Omental fat pad (tissue), 4 donors: ENCODE data around the gene C15orf61. TPM values are rescaled to one million over a fixed set of nuclear protein-coding genes. Genes with fewer than 3 reads are reported as not detected.

Experiments
- ATAC-seq: fragments of 150-250 bp; one replicate; pipeline ENCODE4 v1.9.1; 2016; ENCODE audit warnings: mild to moderate bottlenecking, moderate library complexity; ENCODE audit not compliant: low FRiP score
- DNase-seq: peaks from one replicate; pipeline ENCODE4 v3.0.0-alpha.2; 2019; ENCODE audit warnings: low spot score
- CTCF ChIP-seq, 3 donors: fragments of 450-650 bp; IDR thresholded peaks; one replicate each; pipeline ENCODE4 v1.5.1; 2016 to 2017; ENCODE audit warnings: antibody characterized with exemption in 3 of 3, mild to moderate bottlenecking in 3 of 3, moderate library complexity in 2 of 3
- total RNA-seq, 4 donors: library from RNA; depleted of rRNA; stranded (reverse); fragments of >200 nt; gene quantifications; one replicate each; pipeline ENCODE4 v1.1.0, GENCODE V29; 2016

C15orf61 gene
- total RNA-seq, 4 donors from 2014 or later: 3.8 to 12.1 (median 6.3) TPM

DNA sequence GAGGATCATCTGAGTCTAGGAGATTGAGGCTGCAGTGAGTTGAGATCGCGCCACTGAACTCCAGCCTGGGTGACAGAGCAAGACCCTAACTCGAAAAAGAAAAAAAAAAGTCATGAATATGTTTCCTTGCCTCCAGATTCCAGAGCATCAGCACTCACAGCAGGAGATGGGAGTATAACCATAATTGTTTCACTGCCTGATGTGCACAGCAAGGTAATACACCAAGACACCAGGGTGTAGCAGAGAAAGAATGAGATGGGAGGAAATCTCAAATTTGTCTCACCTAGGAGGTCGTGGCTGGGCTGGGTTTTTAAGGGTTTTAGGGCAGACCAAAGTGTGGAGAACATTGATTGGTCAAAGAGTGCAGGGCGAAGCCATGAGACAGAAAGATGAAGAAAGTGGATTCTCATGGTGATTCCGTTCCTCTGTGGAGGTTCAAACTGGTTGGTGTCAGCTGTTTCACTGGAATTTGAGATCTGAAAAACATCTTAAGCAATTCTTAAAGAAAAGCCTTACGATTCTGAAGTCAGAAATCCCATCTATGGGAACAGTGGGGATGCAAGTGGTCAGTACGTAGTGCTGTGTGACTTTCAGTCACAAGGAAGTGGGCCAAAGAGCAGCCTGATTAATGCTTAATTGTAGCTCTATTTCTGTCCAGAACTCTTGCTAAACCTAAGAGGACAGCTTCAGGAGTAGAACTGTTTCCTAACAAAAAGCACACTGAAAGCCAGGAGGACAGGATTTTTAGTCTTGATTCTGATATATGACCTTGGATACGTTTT lies 7.8 kb upstream of the C15orf61 start:
- ATAC-seq (peak; percentile 41), DNase-seq (no peak)
- TF ChIP-seq CTCF (IDR thresholded peaks at IDR 0.05): no peak

DNA sequence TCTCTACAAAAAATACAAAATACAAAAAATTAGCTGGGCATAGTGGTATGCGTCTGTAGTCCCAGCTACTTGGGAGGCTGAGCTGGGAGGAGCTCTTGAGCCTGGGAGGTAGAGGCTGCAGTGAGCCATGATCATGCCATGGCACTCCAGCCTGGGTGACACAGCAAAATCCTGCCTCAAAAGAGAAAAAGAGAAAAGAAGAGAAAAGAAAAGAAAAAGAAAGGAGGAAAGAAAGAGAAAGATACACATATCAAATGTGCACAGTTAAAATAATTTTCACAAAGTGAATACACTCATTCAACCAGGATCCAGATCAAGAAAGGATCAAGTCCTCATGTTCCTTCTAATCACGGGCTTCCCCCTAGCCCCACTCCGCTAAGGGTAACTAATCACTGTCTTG lies 5.8 kb upstream of the C15orf61 start:
- ATAC-seq (no peak), DNase-seq (no peak)
- no peak for TF ChIP-seq CTCF (IDR thresholded peaks at IDR 0.05)

DNA sequence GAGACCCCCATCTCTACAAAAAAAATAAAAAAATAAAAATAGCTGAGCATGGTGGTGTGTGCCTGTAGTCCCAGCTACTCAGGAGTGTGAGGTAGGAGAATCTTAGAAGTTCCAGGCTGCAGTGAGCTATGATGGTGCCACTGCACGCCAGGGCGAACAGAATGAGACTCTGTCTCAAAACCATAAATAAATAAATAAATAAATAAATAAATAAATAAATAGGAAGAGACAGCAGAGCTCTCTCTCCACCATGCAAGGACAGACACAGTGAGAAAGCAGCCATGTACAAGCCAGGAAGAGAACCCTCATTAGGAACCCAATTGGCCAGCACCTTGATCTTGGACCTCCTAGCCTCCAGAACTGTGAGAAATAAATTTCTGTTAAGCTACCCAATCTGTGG lies 5.4 kb upstream of the C15orf61 start:
- TF ChIP-seq CTCF (IDR thresholded peaks at IDR 0.05): no peak
- ATAC-seq (no peak), DNase-seq (no peak)

- DNase-seq: no peak
- no peak for TF ChIP-seq CTCF (IDR thresholded peaks at IDR 0.05)
Measured at GRCh38 chr15:67520321-67521028, 456 bp upstream of the C15orf61 start.

GRCh38 chr15:67521783-67522568 lies 1.0 kb downstream of the C15orf61 start:
- ATAC-seq: peak; percentile 25
- no peak for DNase-seq
- no peak for TF ChIP-seq CTCF (IDR thresholded peaks at IDR 0.05)

More at GRCh38 chr15:67520321-67521028, 456 bp upstream of the C15orf61 start:
- ATAC-seq: peak; percentile 29

DNA sequence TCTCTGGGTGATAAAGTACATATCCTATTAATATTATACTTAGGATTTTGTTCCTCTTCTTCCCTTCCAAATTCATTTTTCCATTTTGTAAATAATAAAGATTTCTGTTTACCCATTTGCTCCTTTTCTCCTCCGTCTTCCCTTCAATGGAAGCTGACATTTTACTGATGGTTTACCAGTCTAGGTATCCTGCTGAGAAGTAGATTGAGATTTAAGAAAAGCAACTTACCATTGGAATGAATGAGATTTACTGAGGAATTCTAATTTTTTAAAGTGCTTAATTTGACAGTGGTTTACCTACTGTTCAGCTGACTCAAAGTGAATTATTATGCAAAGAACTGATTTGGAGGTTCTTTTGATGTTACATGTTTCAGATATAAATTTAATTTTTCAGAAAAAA lies 2.4 kb downstream of the C15orf61 start:
- ATAC-seq: no peak
- DNase-seq: no peak
- TF ChIP-seq CTCF (IDR thresholded peaks at IDR 0.05): no peak
